ENCODE data around the gene ARL15. TPM values are rescaled to one million over a fixed set of nuclear protein-coding genes. Genes with fewer than 3 reads are reported as not detected.

The ARL15 gene
- polyA plus RNA-seq, 2 donors: 4.0 to 7.8 TPM

DNA sequence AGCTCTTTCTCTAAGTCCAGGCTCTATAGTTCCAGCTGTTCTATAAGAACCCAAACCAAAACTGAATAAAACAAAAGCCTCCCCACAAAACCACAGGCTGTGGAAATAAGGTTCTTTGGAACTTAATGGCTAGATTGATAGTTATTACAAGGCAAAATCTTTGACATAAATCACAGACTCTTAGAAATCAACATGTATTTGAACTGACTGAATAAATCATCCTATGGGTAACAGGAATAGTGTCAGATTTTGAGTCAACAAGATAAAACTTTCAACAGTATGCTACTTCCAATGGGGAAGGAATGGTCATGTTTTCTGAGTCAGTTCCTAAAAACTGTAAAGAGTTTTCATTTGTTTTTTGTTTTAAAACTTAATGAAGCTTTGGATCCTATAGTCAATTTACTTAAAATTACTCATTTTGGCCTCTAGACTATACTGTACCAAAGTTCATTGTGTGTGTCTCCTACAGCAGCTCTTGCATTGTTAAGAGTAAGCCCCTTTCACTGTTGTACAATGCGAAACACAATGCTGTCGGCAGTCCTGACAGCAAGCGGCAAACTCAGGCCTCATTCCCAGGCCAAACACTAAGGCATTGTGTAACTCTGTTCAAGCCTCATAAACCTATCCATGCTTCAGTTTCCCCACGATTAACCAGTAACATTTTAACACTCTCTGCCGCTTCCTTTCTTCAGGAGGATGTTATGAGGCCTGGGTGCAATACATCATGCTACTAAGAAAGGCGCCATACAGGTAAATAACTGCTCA lies 134.1 kb downstream of the ARL15 start:
- H3K36me3 ChIP-seq (ENCODE audit: control insufficient read depth in 2 of 2, insufficient read depth in 2 of 2, low read length in 1 of 2): no peaks in the 10 kb centered on the region

GRCh38 chr5:54173251-54173650 lies 137.1 kb downstream of the ARL15 start:
- H3K36me3 ChIP-seq (ENCODE audit: control insufficient read depth in 2 of 2, insufficient read depth in 2 of 2, low read length in 1 of 2): no peaks in the 10 kb centered on the region
- no peaks in the 10 kb centered on the region for H3K9me3 ChIP-seq (ENCODE audit: control insufficient read depth in 2 of 2, insufficient read depth in 1 of 2, low read depth in 1 of 2, low read length in 1 of 2)
- H3K27me3 ChIP-seq (ENCODE audit: control insufficient read depth in 1 of 2, insufficient read depth in 2 of 2, low read length in 2 of 2): no peaks in the 10 kb centered on the region
- no peaks in the 10 kb centered on the region for H3K4me1 ChIP-seq (ENCODE audit: control insufficient read depth in 2 of 2, insufficient read depth in 2 of 2, low read length in 1 of 2)
- no peak overlapping the region for H3K27ac ChIP-seq (ENCODE audit: low read depth in 2 of 2, low read length in 1 of 2)
- no peak overlapping the region for H3K4me3 ChIP-seq (ENCODE audit: low read depth in 1 of 2, low read length in 2 of 2)
- WGBS, 2 donors: 95 to 96% methylated on average over 2 of the region's 2 CpGs

More for the DNA sequence above, 134.1 kb downstream of the ARL15 start:
- Histone ChIP-seq H3K27me3 (ENCODE audit: control insufficient read depth in 1 of 2, insufficient read depth in 2 of 2, low read length in 2 of 2) (no peaks in the 10 kb centered on the region), H3K4me1 (ENCODE audit: control insufficient read depth in 2 of 2, insufficient read depth in 2 of 2, low read length in 1 of 2) (no peaks in the 10 kb centered on the region), H3K27ac (ENCODE audit: low read depth in 2 of 2, low read length in 1 of 2) (no peak overlapping the region), H3K9me3 (ENCODE audit: control insufficient read depth in 2 of 2, insufficient read depth in 1 of 2, low read depth in 1 of 2, low read length in 1 of 2) (no peaks in the 10 kb centered on the region), H3K4me3 (ENCODE audit: low read depth in 1 of 2, low read length in 2 of 2) (no peak overlapping the region)
- WGBS, 2 donors: 97 to 98% methylated on average over 6 of the region's 6 CpGs

GRCh38 chr5:54171645-54172384 lies 138.6 kb downstream of the ARL15 start:
- no peak overlapping the region for H3K27ac ChIP-seq (ENCODE audit: low read depth in 2 of 2, low read length in 1 of 2)
- H3K27me3 ChIP-seq (ENCODE audit: control insufficient read depth in 1 of 2, insufficient read depth in 2 of 2, low read length in 2 of 2): no peaks in the 10 kb centered on the region
- H3K9me3 ChIP-seq (ENCODE audit: control insufficient read depth in 2 of 2, insufficient read depth in 1 of 2, low read depth in 1 of 2, low read length in 1 of 2): no peaks in the 10 kb centered on the region
- H3K4me1 ChIP-seq (ENCODE audit: control insufficient read depth in 2 of 2, insufficient read depth in 2 of 2, low read length in 1 of 2): no peaks in the 10 kb centered on the region
- no peaks in the 10 kb centered on the region for H3K36me3 ChIP-seq (ENCODE audit: control insufficient read depth in 2 of 2, insufficient read depth in 2 of 2, low read length in 1 of 2)
- H3K4me3 ChIP-seq (ENCODE audit: low read depth in 1 of 2, low read length in 2 of 2): no peak overlapping the region
- whole genome bisulfite sequencing, 2 donors: 89 to 90% methylated on average over 6 of the region's 6 CpGs

- H3K4me1 ChIP-seq (ENCODE audit: control insufficient read depth in 2 of 2, insufficient read depth in 2 of 2, low read length in 1 of 2): no peaks in the 10 kb centered on the region
- no peaks in the 10 kb centered on the region for H3K9me3 ChIP-seq (ENCODE audit: control insufficient read depth in 2 of 2, insufficient read depth in 1 of 2, low read depth in 1 of 2, low read length in 1 of 2)
- H3K27me3 ChIP-seq (ENCODE audit: control insufficient read depth in 1 of 2, insufficient read depth in 2 of 2, low read length in 2 of 2): no peaks in the 10 kb centered on the region
These were observed 144.7 kb downstream of the ARL15 start for GRCh38 chr5:54165687-54166086.

GRCh38 chr5:54162184-54162583 lies 148.2 kb downstream of the ARL15 start:
- Histone ChIP-seq H3K4me3 (ENCODE audit: low read depth in 1 of 2, low read length in 2 of 2) (no peak overlapping the region), H3K4me1 (ENCODE audit: control insufficient read depth in 2 of 2, insufficient read depth in 2 of 2, low read length in 1 of 2) (no peaks in the 10 kb centered on the region), H3K9me3 (ENCODE audit: control insufficient read depth in 2 of 2, insufficient read depth in 1 of 2, low read depth in 1 of 2, low read length in 1 of 2) (no peaks in the 10 kb centered on the region), H3K36me3 (ENCODE audit: control insufficient read depth in 2 of 2, insufficient read depth in 2 of 2, low read length in 1 of 2) (no peaks in the 10 kb centered on the region), H3K27ac (ENCODE audit: low read depth in 2 of 2, low read length in 1 of 2) (no peak overlapping the region), H3K27me3 (ENCODE audit: control insufficient read depth in 1 of 2, insufficient read depth in 2 of 2, low read length in 2 of 2) (no peaks in the 10 kb centered on the region)
- 95 to 97% methylated on average over 3 of the region's 3 CpGs for WGBS, 2 donors

More at GRCh38 chr5:54165687-54166086, 144.7 kb downstream of the ARL15 start:
- Histone ChIP-seq H3K27ac (ENCODE audit: low read depth in 2 of 2, low read length in 1 of 2) (no peak overlapping the region), H3K4me3 (ENCODE audit: low read depth in 1 of 2, low read length in 2 of 2) (no peak overlapping the region), H3K36me3 (ENCODE audit: control insufficient read depth in 2 of 2, insufficient read depth in 2 of 2, low read length in 1 of 2) (no peaks in the 10 kb centered on the region)
- WGBS, 2 donors: 48 to 51% methylated on average over 2 of the region's 2 CpGs

GRCh38 chr5:54160329-54160728 lies 150.0 kb downstream of the ARL15 start:
- no peak overlapping the region for H3K4me3 ChIP-seq (ENCODE audit: low read depth in 1 of 2, low read length in 2 of 2)
- H3K4me1 ChIP-seq (ENCODE audit: control insufficient read depth in 2 of 2, insufficient read depth in 2 of 2, low read length in 1 of 2): no peaks in the 10 kb centered on the region

GRCh38 chr5:54159893-54160195 lies 150.5 kb downstream of the ARL15 start:
- no peaks in the 10 kb centered on the region for H3K36me3 ChIP-seq (ENCODE audit: control insufficient read depth in 2 of 2, insufficient read depth in 2 of 2, low read length in 1 of 2)
- H3K4me1 ChIP-seq (ENCODE audit: control insufficient read depth in 2 of 2, insufficient read depth in 2 of 2, low read length in 1 of 2): no peaks in the 10 kb centered on the region
- H3K27ac ChIP-seq (ENCODE audit: low read depth in 2 of 2, low read length in 1 of 2): no peak overlapping the region
- no peaks in the 10 kb centered on the region for H3K9me3 ChIP-seq (ENCODE audit: control insufficient read depth in 2 of 2, insufficient read depth in 1 of 2, low read depth in 1 of 2, low read length in 1 of 2)
- H3K27me3 ChIP-seq (ENCODE audit: control insufficient read depth in 1 of 2, insufficient read depth in 2 of 2, low read length in 2 of 2): no peaks in the 10 kb centered on the region
- H3K4me3 ChIP-seq (ENCODE audit: low read depth in 1 of 2, low read length in 2 of 2): no peak overlapping the region
- 78 to 80% methylated on average over 2 of the region's 2 CpGs for WGBS, 2 donors

More at GRCh38 chr5:54160329-54160728, 150.0 kb downstream of the ARL15 start:
- H3K9me3 ChIP-seq (ENCODE audit: control insufficient read depth in 2 of 2, insufficient read depth in 1 of 2, low read depth in 1 of 2, low read length in 1 of 2): no peaks in the 10 kb centered on the region
- no peaks in the 10 kb centered on the region for H3K36me3 ChIP-seq (ENCODE audit: control insufficient read depth in 2 of 2, insufficient read depth in 2 of 2, low read length in 1 of 2)
- no peak overlapping the region for H3K27ac ChIP-seq (ENCODE audit: low read depth in 2 of 2, low read length in 1 of 2)
- no peaks in the 10 kb centered on the region for H3K27me3 ChIP-seq (ENCODE audit: control insufficient read depth in 1 of 2, insufficient read depth in 2 of 2, low read length in 2 of 2)

- H3K4me1 ChIP-seq (ENCODE audit: control insufficient read depth in 2 of 2, insufficient read depth in 2 of 2, low read length in 1 of 2): no peaks in the 10 kb centered on the region
- H3K9me3 ChIP-seq (ENCODE audit: control insufficient read depth in 2 of 2, insufficient read depth in 1 of 2, low read depth in 1 of 2, low read length in 1 of 2): no peaks in the 10 kb centered on the region
- no peaks in the 10 kb centered on the region for H3K36me3 ChIP-seq (ENCODE audit: control insufficient read depth in 2 of 2, insufficient read depth in 2 of 2, low read length in 1 of 2)
- no peak overlapping the region for H3K4me3 ChIP-seq (ENCODE audit: low read depth in 1 of 2, low read length in 2 of 2)
- 82 to 84% methylated on average over 4 of the region's 4 CpGs for WGBS, 2 donors
- H3K27me3 ChIP-seq (ENCODE audit: control insufficient read depth in 1 of 2, insufficient read depth in 2 of 2, low read length in 2 of 2): no peaks in the 10 kb centered on the region
- H3K27ac ChIP-seq (ENCODE audit: low read depth in 2 of 2, low read length in 1 of 2): no peak overlapping the region
These were observed 151.1 kb downstream of the ARL15 start for GRCh38 chr5:54159153-54159892.

DNA sequence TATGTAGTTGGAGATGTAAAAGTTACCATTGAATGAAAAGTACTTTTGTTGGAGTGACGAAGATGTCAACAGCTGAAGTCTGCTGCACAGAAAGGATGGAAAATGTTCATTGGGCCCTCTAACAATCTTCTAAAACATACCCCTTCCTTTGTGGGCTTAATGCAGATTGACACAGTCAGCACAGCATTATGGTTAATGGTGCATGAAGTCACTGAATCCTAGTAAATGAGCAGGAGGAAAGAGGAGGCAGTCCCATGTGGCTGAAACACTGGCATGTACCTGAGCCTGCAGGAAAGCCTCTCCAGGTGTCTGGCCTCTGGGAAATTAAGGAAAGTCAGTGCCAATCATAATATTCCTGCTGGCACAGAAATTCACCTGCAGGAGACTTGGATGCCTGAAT lies 153.8 kb downstream of the ARL15 start:
- Histone ChIP-seq H3K4me3 (ENCODE audit: low read depth in 1 of 2, low read length in 2 of 2) (no peak overlapping the region), H3K27ac (ENCODE audit: low read depth in 2 of 2, low read length in 1 of 2) (no peak overlapping the region), H3K36me3 (ENCODE audit: control insufficient read depth in 2 of 2, insufficient read depth in 2 of 2, low read length in 1 of 2) (no peaks in the 10 kb centered on the region), H3K9me3 (ENCODE audit: control insufficient read depth in 2 of 2, insufficient read depth in 1 of 2, low read depth in 1 of 2, low read length in 1 of 2) (no peaks in the 10 kb centered on the region), H3K27me3 (ENCODE audit: control insufficient read depth in 1 of 2, insufficient read depth in 2 of 2, low read length in 2 of 2) (no peaks in the 10 kb centered on the region), H3K4me1 (ENCODE audit: control insufficient read depth in 2 of 2, insufficient read depth in 2 of 2, low read length in 1 of 2) (no peaks in the 10 kb centered on the region)
- 69 to 83% methylated on average over 1 of the region's 1 CpG for WGBS, 2 donors

Data from esophagus (tissue), 2 donors.